Measurements from ENCODE around the gene LMTK3. TPM values are rescaled to one million over a fixed set of nuclear protein-coding genes. Genes with fewer than 3 reads are reported as not detected.

The LMTK3 gene
- total and polyA plus RNA-seq, 2 of the 13 experiments (the other 11 are each of a cell fraction or from before 2014, with no cell fraction given), result 0.18 to 0.29 TPM

DNA sequence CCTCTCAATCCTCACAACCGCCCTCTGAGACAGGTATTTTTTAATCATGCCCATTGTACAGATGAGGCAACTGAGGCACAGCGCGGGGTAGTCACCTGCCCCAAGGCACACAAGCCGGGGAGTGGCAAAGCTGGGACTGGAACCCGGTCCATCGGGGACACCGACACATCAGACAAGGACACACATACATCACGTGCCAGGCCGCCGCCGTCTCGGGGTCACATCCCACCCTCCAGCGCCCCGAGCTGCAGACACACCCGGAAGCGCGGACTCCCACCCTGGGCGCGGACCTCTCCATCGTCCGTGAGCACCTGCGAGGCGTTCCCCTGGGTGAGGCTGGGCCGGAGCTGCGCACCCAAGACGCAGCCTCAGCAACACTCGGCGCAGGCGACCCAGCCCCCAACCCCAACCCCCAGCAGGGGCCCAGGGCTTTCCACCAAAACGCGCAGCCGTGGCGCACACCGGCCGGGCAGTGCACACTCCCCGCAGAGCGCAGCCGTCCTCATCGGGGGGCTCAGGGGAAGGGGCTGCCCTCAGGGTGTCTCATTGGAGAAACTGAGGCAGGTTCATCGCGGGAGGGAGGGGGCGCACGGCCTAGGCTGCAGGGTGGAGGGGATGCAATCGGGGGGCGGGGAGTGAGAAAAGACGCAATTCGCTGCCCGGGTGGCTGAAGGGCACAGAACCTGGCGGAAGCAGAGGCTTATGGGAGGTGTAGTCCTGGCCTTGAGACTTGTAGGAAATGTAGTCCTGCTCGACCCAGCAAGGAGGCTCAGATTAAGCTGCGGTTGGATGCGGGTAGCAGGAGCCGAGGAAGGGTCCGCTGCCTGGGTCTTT lies 1.9 kb upstream of the LMTK3 start (continued):
- TF ChIP-seq ZBTB49 (CRISPR knock-in tag; IDR thresholded peaks at IDR 0.05; ENCODE audit: borderline replicate concordance) (no peak), ZNF33A (CRISPR knock-in tag; IDR thresholded peaks at IDR 0.05; ENCODE audit: borderline replicate concordance) (no peak), TARDBP (CRISPR knock-in tag; IDR thresholded peaks at IDR 0.05) (peak; percentile 61), NFE2L1 (CRISPR knock-in tag; IDR thresholded peaks at IDR 0.05; ENCODE audit: borderline replicate concordance) (no peak), ZNF607 (CRISPR knock-in tag; IDR thresholded peaks at IDR 0.05; ENCODE audit: borderline replicate concordance) (0 out of 2 replicates have a peak, but pooled peaks have one; percentile 24), ZBTB38 (CRISPR knock-in tag; IDR thresholded peaks at IDR 0.05) (no peak; the same call in 1 of the 2 replicates), ELF1 (CRISPR knock-in tag; IDR thresholded peaks at IDR 0.05) (peak; percentile 60), ZHX2 (IDR thresholded peaks at IDR 0.05; ENCODE audit: low read depth) (0 out of 2 replicates have a peak, but pooled peaks have one; percentile 16), ZHX2 (CRISPR knock-in tag; IDR thresholded peaks at IDR 0.05; ENCODE audit: borderline replicate concordance) (no peak), NFYB (CRISPR knock-in tag; IDR thresholded peaks at IDR 0.05) (0 out of 2 replicates have a peak, but pooled peaks have one; percentile 22), CEBPG (CRISPR knock-in tag; IDR thresholded peaks at IDR 0.05) (0 out of 2 replicates have a peak, but pooled peaks have one; percentile 15), MEF2D (CRISPR knock-in tag; IDR thresholded peaks at IDR 0.05) (peak; percentile 41; the same call in 1 of the 2 replicates)
- TF ChIP-seq, protein P1, sequence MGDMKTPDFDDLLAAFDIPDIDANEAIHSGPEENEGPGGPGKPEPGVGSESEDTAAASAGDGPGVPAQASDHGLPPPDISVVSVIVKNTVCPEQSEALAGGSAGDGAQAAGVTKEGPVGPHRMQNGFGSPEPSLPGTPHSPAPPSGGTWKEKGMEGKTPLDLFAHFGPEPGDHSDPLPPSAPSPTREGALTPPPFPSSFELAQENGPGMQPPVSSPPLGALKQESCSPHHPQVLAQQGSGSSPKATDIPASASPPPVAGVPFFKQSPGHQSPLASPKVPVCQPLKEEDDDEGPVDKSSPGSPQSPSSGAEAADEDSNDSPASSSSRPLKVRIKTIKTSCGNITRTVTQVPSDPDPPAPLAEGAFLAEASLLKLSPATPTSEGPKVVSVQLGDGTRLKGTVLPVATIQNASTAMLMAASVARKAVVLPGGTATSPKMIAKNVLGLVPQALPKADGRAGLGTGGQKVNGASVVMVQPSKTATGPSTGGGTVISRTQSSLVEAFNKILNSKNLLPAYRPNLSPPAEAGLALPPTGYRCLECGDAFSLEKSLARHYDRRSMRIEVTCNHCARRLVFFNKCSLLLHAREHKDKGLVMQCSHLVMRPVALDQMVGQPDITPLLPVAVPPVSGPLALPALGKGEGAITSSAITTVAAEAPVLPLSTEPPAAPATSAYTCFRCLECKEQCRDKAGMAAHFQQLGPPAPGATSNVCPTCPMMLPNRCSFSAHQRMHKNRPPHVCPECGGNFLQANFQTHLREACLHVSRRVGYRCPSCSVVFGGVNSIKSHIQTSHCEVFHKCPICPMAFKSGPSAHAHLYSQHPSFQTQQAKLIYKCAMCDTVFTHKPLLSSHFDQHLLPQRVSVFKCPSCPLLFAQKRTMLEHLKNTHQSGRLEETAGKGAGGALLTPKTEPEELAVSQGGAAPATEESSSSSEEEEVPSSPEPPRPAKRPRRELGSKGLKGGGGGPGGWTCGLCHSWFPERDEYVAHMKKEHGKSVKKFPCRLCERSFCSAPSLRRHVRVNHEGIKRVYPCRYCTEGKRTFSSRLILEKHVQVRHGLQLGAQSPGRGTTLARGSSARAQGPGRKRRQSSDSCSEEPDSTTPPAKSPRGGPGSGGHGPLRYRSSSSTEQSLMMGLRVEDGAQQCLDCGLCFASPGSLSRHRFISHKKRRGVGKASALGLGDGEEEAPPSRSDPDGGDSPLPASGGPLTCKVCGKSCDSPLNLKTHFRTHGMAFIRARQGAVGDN (CRISPR knock-in tag; IDR thresholded peaks at IDR 0.05), result peak; percentile 74
- TF ChIP-seq, protein P2, sequence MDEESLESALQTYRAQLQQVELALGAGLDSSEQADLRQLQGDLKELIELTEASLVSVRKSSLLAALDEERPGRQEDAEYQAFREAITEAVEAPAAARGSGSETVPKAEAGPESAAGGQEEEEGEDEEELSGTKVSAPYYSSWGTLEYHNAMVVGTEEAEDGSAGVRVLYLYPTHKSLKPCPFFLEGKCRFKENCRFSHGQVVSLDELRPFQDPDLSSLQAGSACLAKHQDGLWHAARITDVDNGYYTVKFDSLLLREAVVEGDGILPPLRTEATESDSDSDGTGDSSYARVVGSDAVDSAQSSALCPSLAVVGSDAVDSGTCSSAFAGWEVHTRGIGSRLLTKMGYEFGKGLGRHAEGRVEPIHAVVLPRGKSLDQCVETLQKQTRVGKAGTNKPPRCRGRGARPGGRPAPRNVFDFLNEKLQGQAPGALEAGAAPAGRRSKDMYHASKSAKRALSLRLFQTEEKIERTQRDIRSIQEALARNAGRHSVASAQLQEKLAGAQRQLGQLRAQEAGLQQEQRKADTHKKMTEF (CRISPR knock-in tag; IDR thresholded peaks at IDR 0.05), result peak; percentile 70

Measured in HepG2 (cell line).